ENCODE results near the gene MAPKAPK2.

DNA sequence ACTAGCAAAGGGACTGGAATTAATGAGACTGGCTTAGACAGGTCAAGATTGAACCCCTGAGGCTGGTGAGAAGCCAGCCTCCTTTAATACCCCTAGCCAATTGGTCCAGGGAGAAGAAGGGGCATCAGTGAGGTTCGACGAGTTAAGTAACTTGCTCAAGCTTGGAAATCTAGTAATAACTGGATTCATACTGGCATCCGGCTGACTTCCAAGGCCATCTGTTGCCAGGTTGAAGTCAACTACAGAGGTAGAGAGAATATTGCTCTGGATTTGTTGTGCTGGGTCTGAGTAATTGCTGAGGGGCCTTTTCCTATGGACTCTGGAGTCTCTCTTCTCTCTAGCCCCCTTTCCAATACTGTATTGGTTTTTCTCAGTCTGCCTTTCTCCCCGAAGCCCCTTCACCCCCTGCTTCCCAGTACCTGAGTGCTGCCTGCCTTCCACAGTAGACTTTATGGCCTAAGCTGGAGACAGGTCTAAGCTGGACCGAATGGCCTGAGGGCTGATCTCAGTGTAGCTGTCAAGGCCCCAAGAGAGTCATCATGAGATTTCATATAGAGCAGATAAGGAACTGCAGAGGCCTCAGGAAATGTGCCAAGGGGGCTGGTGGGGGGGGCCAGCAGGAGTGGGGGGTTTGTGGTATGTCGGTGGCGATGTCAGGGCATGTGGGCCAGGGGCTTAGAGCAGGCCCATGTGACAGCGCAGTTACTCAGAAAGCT, 43.4 kb downstream of the MAPKAPK2 start:
- no peak for TF ChIP-seq POLR2AphosphoS5 (IDR thresholded peaks at IDR 0.05; ENCODE audit: low read depth, low read length)
- TF ChIP-seq, protein P1, sequence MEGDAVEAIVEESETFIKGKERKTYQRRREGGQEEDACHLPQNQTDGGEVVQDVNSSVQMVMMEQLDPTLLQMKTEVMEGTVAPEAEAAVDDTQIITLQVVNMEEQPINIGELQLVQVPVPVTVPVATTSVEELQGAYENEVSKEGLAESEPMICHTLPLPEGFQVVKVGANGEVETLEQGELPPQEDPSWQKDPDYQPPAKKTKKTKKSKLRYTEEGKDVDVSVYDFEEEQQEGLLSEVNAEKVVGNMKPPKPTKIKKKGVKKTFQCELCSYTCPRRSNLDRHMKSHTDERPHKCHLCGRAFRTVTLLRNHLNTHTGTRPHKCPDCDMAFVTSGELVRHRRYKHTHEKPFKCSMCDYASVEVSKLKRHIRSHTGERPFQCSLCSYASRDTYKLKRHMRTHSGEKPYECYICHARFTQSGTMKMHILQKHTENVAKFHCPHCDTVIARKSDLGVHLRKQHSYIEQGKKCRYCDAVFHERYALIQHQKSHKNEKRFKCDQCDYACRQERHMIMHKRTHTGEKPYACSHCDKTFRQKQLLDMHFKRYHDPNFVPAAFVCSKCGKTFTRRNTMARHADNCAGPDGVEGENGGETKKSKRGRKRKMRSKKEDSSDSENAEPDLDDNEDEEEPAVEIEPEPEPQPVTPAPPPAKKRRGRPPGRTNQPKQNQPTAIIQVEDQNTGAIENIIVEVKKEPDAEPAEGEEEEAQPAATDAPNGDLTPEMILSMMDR (IDR thresholded peaks at IDR 0.05), result no peak
